AG10803 (cell line): ENCODE data around the gene SPTBN5.
A peak's percentile ranks its signal among the peaks of the same experiment; 100 is the strongest.

ENCODE experiments used
- DNase-seq: peaks from one replicate; pipeline ENCODE4 v3.0.0; 2010; ENCODE audit warnings: low read depth
- H3K4me3 ChIP-seq: 2 replicates; pipeline ENCODE4 v1.5.1; 2011; ENCODE audit warnings: mild to moderate bottlenecking, low read length, control low read depth
- TF ChIP-seq, protein P1 (sequence below): conservative IDR thresholded peaks from 2 replicates; pipeline ENCODE4 v1.5.1; 2011; ENCODE audit warnings: mild to moderate bottlenecking, low read length, control low read depth, inconsistent platforms

Gene SPTBN5

DNA sequence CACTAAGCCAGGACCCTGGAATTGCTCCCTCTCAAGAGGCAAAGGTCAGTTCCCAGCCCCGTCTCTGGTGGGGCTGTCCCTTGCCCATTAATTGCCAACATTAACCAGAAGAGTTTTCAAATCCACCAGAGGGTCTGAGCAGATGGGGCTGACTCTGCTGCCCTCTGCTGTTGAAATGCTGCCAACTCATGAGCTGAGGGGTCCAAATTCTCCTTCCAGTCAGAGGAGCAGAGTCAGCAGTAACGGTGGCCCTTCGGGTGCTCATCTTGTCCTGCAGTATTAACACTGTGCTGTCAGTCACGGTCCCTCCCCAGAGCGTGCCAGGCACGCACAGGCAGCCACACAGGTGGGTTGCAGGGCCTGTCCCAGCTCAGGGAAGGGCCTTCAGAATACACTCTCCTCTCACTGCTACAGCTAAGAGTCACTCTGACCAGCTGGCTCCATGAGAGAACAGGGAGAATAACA, 10.7 kb upstream of the SPTBN5 start:
- H3K4me3 ChIP-seq: no peak overlapping the region
- TF ChIP-seq, protein P1, sequence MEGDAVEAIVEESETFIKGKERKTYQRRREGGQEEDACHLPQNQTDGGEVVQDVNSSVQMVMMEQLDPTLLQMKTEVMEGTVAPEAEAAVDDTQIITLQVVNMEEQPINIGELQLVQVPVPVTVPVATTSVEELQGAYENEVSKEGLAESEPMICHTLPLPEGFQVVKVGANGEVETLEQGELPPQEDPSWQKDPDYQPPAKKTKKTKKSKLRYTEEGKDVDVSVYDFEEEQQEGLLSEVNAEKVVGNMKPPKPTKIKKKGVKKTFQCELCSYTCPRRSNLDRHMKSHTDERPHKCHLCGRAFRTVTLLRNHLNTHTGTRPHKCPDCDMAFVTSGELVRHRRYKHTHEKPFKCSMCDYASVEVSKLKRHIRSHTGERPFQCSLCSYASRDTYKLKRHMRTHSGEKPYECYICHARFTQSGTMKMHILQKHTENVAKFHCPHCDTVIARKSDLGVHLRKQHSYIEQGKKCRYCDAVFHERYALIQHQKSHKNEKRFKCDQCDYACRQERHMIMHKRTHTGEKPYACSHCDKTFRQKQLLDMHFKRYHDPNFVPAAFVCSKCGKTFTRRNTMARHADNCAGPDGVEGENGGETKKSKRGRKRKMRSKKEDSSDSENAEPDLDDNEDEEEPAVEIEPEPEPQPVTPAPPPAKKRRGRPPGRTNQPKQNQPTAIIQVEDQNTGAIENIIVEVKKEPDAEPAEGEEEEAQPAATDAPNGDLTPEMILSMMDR: peak; percentile 76
- peak; percentile 44 for DNase-seq

DNA sequence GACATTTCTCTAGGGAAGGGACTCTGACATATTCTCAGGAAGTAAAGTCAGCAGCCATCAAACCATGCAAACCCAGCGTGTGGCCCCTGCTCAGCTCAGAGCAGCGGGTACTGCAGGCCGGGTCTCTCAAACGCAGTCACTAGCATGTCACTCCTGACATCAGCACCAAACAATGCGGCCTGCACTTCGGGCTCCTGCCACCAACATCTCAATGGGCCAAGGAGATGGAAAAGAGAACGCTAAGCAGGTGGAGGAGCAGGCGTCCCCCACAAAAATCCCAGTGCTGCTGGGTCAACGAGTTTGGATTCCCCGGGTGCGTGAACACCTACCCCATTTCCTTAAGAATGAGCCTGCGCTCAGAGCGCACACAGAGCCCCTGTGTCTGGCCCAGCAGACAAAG, 9.9 kb upstream of the SPTBN5 start:
- no peak for DNase-seq
- TF ChIP-seq, protein P1: no peak
- H3K4me3 ChIP-seq: no peak overlapping the region

DNA sequence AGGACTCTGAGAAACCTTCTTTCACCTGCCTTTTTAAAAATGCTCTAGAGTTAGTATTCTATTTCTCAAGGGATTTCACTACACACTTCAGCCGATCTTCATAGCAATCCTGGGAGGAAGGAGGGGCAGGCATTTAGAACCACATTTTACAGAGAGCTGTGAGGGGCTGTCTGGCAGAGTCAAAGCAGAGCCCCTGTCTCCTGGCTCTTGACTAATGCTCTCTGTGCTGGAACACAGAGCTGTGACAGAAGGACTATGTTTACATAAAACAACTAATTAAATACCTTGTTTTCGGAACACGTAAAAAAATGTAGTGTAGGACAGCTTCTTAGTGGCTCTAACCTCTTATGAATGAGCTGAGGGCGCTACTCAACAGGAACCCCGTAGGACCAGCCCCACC, 7.6 kb upstream of the SPTBN5 start:
- TF ChIP-seq, protein P1: no peak
- no peak overlapping the region for H3K4me3 ChIP-seq
- no peak for DNase-seq

DNA sequence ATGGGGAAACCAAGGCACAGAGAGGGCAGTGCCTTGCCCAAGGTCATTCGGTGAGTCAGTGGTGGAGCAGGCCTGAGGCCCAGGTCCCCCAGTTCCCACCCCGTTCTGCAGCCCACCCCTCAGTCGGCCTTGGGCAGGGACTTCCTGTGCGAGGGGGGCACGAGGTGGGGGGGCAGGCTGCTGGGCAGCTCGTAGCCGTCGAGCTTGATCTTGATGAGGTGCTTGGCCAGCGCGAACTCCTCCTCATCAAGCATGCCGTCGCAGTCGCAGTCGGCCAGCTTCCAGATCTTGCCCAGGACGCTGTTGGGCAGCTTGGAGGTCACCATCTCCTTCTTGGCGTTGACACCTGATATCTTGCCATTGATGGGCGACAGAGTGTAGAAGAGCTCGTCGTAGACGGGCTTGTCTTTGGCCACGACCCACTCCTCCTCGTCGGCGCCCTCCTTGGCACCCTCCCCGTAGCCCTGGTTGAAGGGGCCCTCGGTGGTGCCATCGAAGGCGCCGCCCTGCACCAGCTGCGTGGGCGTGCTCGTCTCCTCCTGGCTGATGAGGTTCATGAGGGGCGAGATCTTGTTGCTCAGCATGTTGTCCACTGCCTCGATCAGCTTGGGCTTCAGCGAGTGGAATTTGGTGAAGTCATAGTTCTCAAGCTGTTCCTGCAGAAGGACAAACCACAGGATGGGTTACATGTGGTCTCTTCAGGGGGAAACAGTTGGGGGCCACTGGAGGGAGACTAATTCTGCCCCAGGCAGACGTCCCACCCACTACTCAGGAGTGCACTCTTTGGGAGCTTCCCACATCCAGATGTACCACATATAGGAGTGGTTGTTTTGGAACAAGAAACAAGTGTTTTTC, 6.9 kb upstream of the SPTBN5 start:
- no peak for DNase-seq
- TF ChIP-seq, protein P1: no peak
- no peak overlapping the region for H3K4me3 ChIP-seq

DNA sequence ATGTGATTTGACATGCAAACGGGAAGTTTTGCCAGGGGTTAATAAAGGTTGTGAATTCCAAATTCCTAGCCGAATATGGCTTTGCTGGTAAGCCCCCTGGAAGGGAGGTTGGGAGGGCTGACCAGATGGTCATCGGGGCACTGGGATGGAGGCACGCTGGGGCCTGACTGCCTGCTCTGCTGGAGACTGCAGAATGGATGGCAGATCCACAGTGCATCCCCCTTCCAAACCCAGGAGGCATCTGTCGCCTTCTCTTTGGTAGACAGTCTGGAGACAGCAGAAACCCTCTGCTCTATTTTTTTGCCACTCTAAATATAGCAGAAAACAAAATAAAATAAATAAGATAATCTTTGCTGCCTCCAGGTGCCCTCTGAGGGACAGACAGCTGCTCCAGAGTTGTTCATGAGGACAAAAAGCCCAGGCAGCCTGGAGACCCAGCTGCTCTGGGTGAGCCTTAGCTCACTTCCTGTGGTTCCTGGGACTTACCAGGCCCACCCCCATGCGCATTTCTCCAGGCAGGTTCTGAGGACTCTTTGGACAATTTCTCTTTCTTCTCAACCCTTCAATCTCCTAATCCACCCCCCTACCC, 6.1 kb upstream of the SPTBN5 start:
- TF ChIP-seq, protein P1: no peak
- H3K4me3 ChIP-seq: no peak overlapping the region
- DNase-seq: no peak

DNA sequence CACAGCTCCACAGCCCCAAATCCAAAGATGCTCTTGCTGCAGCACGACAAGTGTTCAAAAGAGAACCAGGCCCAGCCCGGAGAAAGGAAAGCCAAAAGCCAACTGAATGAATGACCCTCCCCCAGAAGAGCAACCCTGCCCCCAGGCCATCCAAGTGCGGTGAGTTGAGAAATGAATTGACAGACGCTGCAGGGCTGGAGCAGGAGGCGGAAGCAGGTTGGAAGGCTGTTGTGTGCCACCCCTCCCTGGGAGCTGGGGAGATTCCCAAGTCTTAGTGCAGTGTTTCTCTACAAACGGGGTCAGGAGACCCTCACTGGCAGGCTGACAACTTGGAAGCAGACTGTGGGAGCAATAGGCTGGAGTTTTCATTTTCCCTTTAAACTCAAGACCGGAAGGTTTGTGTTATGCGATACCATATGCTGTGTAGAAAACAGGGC, 3.5 kb upstream of the SPTBN5 start:
- H3K4me3 ChIP-seq: no peak overlapping the region
- TF ChIP-seq, protein P1: no peak

DNA sequence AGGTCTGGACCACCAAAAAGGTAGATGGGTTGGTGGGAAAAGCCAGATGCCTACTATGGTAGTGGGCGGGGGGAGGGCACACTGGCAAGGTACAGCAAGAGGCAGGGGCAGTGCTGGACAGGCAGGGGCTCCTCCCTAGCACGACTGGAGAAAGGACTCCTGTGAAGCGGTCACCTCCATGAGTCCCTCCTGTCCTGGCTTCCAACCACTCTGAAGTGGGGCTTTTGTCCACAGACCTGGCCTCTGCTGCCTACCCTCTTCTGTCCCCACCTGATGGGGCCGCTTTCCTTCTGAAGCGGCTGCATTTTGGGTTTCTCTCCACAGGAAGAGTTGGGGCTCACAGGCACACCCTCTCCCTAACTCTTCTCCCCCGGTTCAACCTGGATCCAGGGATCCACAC, 2.7 kb upstream of the SPTBN5 start:
- H3K4me3 ChIP-seq: no peak overlapping the region
- no peak for DNase-seq
- TF ChIP-seq, protein P1: no peak

More for the DNA sequence above, 3.5 kb upstream of the SPTBN5 start:
- no peak for DNase-seq
